ENCODE measurements around the gene DZIP3. TPM values are rescaled to one million over a fixed set of nuclear protein-coding genes. Genes with fewer than 3 reads are reported as not detected.
"Not testable (repeated sequence)": the region's sequence is repeated elsewhere in the genome, so short reads cannot be mapped to it uniquely, and the experiment has no call there.

DZIP3 gene
- total RNA-seq, 2 experiments from 2014 or later = 14.5 to 31.8 TPM

- Histone ChIP-seq H3K4me3 (ENCODE audit: low read depth, low read length, poor library complexity, severe bottlenecking) (no peak overlapping the region), H3K79me2 (ENCODE audit: insufficient read depth, low read depth, low read length) (no peaks in the 10 kb centered on the region), H3K9me3 (ENCODE audit: low read length) (no peaks in the 10 kb centered on the region), H3K9me2 (ENCODE audit: insufficient read depth, low read length) (no peaks in the 10 kb centered on the region), H3K4me1 (ENCODE audit: insufficient read depth, low read length, poor library complexity, severe bottlenecking) (no peaks in the 10 kb centered on the region), H4K20me1 (ENCODE audit: insufficient read depth, low read length) (no peaks in the 10 kb centered on the region), H3K36me3 (ENCODE audit: insufficient read depth, low read length) (peaks cover 15% of the 10 kb centered on the region), H3K4me2 (ENCODE audit: low read length) (no peak overlapping the region), H3K27ac (ENCODE audit: low read depth, low read length, poor library complexity, severe bottlenecking) (no peak overlapping the region), H2AFZ (ENCODE audit: low read length) (no peak overlapping the region)
- TF ChIP-seq EZH2phosphoT487 (IDR thresholded peaks at IDR 0.05; ENCODE audit: borderline replicate concordance, low read depth, low read length) (no peak), CTCF (conservative IDR thresholded peaks at IDR 0.05; ENCODE audit: low read length) (no peak)
- DNase-seq (ENCODE audit: low spot score) = no peak
- no TSS peak for BruUV-seq (replicated peaks)
- CTCF ChIA-PET (ENCODE audit: unreplicated experiment) = no interaction called here
- POLR2A ChIA-PET = interaction anchor here (1.1 kb wide), 1 partner anchor 21 kb away, joined by 3 read pairs; the partner anchor contains the start of genes CIP2A and DZIP3
- intact Hi-C loops (cut with micrococcal nuclease; ENCODE audit: unreplicated experiment) = no loop called here
Measured at GRCh38 chr3:108610651-108611050, 21.1 kb downstream of the DZIP3 start.

GRCh38 chr3:108616090-108616489 is 26.6 kb downstream of the DZIP3 start:
- H3K4me3 ChIP-seq (ENCODE audit: low read depth, low read length, poor library complexity, severe bottlenecking); H3K27ac ChIP-seq (ENCODE audit: low read depth, low read length, poor library complexity, severe bottlenecking); H4K20me1 ChIP-seq (ENCODE audit: insufficient read depth, low read length); H3K4me1 ChIP-seq (ENCODE audit: insufficient read depth, low read length, poor library complexity, severe bottlenecking); intact Hi-C loops (cut with micrococcal nuclease; ENCODE audit: unreplicated experiment); H2AFZ ChIP-seq (ENCODE audit: low read length); H3K4me2 ChIP-seq (ENCODE audit: low read length); H3K9me3 ChIP-seq (ENCODE audit: low read length); CTCF ChIA-PET (ENCODE audit: unreplicated experiment); DNase-seq (ENCODE audit: low spot score); BruUV-seq (replicated peaks); H3K79me2 ChIP-seq (ENCODE audit: insufficient read depth, low read depth, low read length); H3K9me2 ChIP-seq (ENCODE audit: insufficient read depth, low read length): not testable (repeated sequence)
- POLR2A ChIA-PET = interaction anchor here (0.6 to 1.5 kb wide), 2 partner anchors 17 to 884 kb away, joined by 3 to 4 read pairs; no protein-coding TSS in a partner anchor
- H3K36me3 ChIP-seq (ENCODE audit: insufficient read depth, low read length) = peaks cover 14% of the 10 kb centered on the region

- ChIA-PET CTCF (ENCODE audit: unreplicated experiment) (no interaction called here), POLR2A (interaction anchor here (0.5 to 1.2 kb wide), 3 partner anchors 9 to 740 kb away, joined by 3 to 4 read pairs (median 3); no protein-coding TSS in a partner anchor)
- H3K9me2 ChIP-seq (ENCODE audit: insufficient read depth, low read length) = no peaks in the 10 kb centered on the region
- intact Hi-C loops (cut with micrococcal nuclease; ENCODE audit: unreplicated experiment) = no loop called here
- no peak overlapping the region for H3K27ac ChIP-seq (ENCODE audit: low read depth, low read length, poor library complexity, severe bottlenecking)
- peaks cover 11% of the 10 kb centered on the region; the same call in 1 of the 2 replicates for H3K36me3 ChIP-seq (ENCODE audit: insufficient read depth, low read length)
- no peak overlapping the region for H3K4me3 ChIP-seq (ENCODE audit: low read depth, low read length, poor library complexity, severe bottlenecking)
- H3K4me2 ChIP-seq (ENCODE audit: low read length) = no peak overlapping the region
- no peaks in the 10 kb centered on the region for H4K20me1 ChIP-seq (ENCODE audit: insufficient read depth, low read length)
- no peaks in the 10 kb centered on the region for H3K4me1 ChIP-seq (ENCODE audit: insufficient read depth, low read length, poor library complexity, severe bottlenecking)
- no TSS peak for BruUV-seq (replicated peaks)
- no peak overlapping the region for H2AFZ ChIP-seq (ENCODE audit: low read length)
- TF ChIP-seq EZH2phosphoT487 (IDR thresholded peaks at IDR 0.05; ENCODE audit: borderline replicate concordance, low read depth, low read length) (no peak), CTCF (conservative IDR thresholded peaks at IDR 0.05; ENCODE audit: low read length) (no peak)
- H3K79me2 ChIP-seq (ENCODE audit: insufficient read depth, low read depth, low read length) = no peaks in the 10 kb centered on the region
- no peak for DNase-seq (ENCODE audit: low spot score)
- no peaks in the 10 kb centered on the region for H3K9me3 ChIP-seq (ENCODE audit: low read length)
Measured at GRCh38 chr3:108620250-108620649, 30.7 kb downstream of the DZIP3 start.
